NCI-H524 treated with DMSO at 0.1 percent for 48 hours (cell line): Measurements from ENCODE around the gene FAM13C.

Source experiments
- DNase-seq: peaks from one replicate; lab custom pipeline; 2025; lab: John Stamatoyannopoulos, UW

The FAM13C gene

GRCh38 chr10:59361663-59362143, 646 bp downstream of the FAM13C start:
- no peak for DNase-seq

DNA sequence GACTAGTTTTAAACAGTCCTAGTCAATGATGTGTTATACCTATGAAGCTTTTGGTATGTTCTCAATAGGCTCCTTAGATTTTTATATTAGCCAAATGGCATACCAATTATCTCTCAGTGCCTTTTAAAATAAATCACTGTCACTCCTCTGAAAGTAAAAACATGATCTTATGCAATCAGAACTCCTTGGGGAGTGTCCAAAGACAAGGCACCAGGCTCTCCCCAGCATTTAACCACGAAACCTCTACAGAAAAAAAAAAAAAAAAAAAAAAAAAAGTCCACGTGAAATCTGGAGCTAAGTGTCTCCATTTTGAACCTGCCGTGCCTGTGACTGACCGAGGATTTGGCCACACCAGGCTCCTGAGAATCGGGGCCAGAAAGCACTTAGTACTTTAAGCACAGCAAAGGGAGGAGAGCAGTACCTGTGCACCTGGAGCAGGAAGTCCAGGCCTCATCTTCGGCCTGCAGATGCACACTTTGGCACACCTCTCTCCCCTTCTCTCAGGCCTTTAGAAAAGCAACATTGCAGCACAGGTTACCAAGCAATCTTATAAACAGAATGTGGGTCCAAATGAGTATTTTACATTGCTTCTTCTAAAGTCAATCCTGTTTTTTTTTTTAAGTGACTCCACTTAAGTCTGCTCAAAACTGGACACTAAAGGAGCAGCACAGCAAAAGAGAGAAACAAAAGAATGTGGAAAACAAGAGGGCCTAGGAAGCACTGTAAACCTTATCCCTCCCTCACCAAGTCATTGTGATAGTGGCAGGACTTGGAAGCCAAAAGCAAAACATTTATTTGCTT, 1.5 kb downstream of the FAM13C start:
- DNase-seq: no peak

- DNase-seq: no peak
Measured at GRCh38 chr10:59358576-59358975, 3.8 kb downstream of the FAM13C start.

DNA sequence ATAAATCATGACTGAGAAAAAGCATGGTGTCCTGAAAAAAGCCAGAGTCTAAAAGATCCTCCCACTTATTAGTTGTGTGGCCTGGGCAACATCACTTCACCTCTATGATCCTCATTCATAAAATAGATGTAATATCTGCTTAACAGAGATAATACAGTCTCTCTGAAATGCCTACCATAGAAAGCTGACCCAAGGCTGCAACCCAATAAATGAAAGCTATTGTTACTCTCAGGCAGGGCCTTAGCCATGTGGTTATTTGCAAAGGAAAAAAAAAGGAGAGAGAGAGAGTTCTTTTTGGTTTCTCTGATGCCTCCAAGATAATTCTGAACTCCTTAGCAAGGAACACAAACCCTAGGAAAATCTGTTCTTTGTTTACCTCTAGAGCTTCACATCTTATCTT, 7.9 kb downstream of the FAM13C start:
- DNase-seq: no peak

DNA sequence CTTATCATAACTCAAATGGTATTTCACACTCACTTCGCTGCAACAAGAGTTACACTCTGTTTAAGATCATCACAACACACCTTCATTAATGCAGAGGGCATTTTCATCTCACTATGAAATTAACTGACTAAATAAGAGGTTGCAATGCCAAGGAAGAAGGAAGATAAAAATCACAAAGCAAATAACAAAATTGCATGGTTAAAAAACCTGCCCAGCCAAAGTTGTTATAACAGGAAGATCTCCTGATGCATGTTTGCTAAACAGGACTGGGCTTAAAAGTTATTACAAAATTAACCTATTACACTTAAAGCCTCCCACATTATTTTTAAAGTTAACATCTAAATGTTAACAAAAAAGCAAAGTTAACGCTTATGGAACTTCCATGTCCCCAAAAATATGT, 11.8 kb downstream of the FAM13C start:
- DNase-seq: no peak

DNA sequence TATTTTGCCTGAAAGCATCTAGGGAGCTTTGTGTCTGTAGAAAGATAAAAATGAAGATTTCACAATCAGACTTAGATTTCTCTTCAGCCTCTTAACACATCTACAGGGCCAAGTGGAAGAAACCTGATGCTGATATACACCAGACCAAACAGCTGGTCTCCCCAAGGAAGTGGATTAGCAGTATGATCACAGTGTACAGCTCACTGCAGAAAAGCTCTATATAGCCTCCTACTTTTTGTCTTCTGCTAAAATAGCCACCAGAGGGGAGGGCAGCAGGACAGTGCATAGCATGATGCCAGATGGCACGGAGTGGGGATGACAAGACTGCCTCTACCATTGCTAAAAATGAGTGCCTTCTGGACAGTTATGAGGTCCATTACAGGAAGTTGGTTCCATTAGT, 16.0 kb downstream of the FAM13C start:
- DNase-seq: peak; percentile 57

- DNase-seq: no peak
Measured at GRCh38 chr10:59342723-59343122, 19.6 kb downstream of the FAM13C start.

DNA sequence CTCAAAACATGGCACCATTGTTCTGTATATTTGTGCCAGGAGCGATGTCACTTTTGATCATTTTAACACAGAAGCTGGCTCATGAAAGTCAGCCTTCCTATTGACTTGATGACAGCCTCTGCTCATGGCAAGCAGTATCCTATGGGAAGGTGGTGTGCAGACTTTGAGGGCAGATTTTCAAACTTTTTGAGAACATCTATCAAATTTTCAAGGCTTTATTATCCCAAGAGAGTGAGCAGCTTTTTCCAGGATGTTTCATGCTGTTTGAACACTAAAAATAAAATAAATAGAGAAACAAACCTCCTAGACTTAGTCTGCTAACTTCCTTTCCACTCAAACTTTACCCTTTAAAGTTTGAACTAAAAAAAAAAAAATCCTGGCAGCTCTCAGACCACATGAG, 20.3 kb downstream of the FAM13C start:
- DNase-seq: no peak

DNA sequence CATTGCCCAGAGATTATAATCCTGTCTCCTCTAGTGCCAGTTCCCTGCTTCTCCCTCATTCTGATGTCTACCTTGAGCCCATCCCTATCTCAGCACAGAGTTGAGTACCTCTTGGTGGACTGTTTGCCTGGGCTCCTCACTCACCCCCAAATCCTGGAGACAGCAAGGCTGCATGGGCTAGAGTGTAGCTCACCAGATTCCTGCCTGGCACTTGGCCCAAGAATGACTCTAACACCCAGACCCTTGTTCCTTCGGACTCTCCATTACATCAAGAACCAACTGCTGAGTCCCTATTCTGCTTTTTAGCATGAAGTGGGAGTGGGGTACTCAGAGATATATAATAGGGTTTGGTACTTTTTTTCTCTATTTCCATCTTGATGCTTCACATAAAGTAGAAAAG, 22.1 kb downstream of the FAM13C start:
- DNase-seq: no peak

DNA sequence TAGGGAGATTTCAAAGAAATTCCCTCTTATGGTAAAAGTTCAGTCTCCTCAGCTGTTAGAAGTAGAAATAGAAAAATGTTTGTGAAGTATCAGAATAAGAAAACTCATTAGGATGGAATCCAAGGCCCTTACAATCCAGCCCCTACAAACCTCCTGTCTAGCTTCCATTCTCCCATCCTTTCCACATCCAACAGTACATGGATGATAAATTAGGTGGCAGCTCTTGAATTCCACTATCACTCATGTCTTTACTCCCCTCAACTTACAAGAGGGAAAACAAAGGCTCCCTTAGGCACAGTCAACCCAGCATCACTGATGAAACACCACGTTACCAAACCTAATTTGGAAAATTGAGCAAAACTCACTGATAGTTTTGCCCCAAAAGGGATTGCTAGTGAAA, 23.0 kb downstream of the FAM13C start:
- no peak for DNase-seq

GRCh38 chr10:59337201-59337652, 25.1 kb downstream of the FAM13C start:
- DNase-seq: no peak

DNA sequence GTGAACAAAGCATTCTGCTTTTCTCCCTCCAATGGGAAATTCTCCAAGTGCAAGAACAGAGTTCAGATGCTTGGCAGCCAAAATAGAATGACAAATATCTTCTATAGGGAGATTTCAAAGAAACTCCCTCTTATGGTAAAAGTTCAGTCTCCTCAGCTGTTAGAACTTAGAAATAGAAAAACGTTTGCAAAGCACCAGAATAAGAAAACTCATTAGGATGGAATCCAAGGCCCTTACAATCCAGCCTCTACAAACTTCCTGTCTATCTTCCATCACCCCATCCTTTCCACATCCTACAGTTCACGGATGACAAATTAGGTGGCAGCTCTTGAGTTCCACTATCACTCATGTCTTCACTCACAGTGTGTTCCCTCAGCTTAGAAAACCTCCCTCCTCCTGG, 25.7 kb downstream of the FAM13C start:
- no peak for DNase-seq

DNA sequence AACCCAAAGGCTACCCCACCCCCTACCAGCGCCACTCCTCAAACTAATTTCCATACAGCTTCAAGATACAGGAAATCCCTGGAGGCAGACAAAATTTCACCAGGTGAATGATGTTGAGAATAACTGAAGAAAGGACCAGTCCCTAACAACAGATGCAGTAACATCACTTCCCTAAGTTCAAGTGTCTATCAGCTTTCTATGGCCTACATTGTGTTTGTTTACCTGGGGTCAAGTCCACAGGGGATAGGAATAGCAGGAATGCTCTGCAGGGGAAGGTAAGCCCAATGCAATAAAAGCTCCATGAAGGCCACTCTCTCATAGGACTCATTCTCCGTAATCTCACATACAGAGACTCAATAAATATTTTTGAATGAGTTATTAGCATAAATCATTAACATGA, 26.9 kb downstream of the FAM13C start:
- no peak for DNase-seq

DNA sequence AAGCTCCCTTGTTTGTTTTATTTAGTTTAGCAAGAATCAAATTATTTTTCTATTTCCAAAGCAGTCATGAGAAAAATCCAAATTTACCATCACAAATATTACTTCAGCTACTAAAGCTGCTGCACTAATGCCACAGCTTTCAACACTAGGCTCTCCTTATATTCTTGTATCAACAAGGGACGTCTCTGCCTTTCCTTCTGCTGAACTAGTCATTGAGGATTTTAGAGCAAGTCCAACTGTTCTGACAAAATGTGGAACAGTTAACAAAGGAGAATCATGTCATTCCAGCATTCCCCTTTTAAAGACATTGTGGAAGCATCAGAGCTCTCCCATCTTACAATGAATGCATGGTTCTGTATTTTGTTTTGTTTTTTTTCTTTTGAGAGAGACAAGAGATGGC, 28.6 kb downstream of the FAM13C start:
- no peak for DNase-seq

DNA sequence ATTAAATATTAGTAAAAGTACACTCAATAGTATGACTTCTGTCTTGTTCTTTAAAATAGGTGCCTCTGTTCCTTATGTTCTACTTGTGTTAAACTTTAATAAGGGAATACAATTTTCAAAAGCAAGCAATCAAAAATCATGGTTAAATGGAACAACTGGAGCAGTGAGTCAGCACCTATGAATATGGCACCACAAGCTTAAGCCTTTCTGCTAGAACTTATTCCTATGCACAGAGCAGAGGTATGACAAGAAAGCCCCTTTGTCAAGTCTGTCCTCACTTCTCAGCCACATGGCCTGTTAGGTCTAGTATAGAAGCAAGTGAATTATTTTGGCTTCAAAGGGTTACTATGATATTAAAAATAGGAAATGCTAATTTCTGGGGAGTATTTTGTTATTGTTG, 29.8 kb downstream of the FAM13C start:
- DNase-seq: no peak

- DNase-seq: no peak
Measured at GRCh38 chr10:59331661-59332060, 30.7 kb downstream of the FAM13C start.

GRCh38 chr10:59325116-59325515, 37.2 kb downstream of the FAM13C start:
- DNase-seq: no peak

DNA sequence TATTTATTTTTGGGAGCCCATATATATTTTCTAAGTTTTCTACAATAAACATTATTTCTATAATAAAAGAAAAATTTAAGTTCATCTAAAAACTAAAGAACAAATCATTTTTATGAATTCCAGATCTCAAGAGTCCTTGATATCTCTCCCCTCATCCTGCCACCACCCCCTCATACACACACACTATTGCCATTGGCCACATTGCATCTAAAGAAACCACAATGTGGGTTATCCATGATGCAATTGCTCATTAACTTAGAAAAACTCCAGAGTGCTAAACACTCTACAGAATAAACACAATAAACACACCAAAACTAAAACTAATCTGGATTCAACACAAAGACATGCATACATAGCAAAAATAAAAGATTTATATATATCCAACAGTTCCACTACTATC, 37.8 kb downstream of the FAM13C start:
- no peak for DNase-seq

DNA sequence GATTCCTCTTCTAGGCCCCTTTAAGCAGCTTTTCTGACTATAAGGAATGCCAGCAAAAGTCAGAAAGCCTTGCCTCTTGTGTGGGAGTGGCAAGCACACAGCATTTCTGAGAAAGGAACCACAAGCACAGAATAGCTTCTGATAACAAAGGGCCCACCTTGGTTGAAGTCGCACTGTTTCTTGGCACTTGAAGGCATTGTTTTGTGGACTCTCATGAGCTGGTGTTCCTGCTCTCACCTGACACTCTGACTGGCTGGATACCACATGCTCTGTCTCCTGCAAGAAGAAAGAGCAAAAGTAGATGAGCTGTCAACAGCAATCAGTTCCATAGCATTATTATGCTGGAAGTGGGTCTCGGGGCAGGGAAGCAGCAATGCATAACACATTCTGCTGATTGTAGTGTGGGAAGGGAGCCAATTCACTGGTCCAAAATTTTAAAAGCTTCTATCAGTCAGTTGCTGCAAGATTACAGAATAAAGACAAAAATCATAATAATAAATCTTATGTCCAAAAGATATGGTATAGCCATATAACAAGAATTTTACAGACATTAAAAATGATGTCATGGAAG, 38.4 kb downstream of the FAM13C start:
- no peak for DNase-seq

DNA sequence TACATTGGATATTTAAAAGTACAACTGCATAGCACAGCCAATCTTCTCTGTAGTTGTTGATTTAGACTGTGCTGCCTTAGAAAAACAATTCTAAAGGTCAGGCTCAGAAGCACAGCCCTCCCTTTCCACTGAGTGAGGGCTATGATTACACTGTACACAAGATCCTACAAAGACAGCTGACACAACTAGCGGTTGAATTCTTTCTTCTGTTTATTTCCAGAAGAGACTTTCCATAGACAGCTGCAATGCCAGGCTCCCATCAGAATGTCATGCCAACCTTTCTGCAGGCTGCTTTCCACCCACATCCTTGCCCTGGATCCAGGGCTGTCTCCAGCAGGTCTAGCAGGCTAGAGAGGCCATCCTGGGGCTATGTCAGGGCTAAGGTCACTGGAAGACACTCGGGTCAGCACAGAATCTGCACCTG, 39.3 kb downstream of the FAM13C start:
- DNase-seq: no peak

DNA sequence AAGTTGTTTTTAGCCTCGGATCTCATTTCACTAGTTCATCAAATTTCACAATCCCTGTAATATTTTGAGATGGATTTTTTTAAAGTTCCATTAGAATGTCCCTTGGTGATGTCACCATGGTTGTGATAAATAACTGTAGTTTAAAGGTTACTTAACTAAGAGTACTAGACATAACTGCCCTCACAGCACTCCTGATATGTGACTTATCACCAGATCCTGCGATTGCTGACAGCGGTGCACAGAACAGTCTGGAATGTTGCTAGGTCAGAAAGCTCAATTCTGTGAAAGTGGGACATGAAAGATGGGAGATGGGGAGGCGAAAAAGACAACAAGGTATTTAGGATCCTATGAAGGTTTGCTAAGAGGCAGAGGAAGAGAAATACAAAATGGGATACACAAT, 40.2 kb downstream of the FAM13C start:
- DNase-seq: no peak

- DNase-seq: no peak
Measured at GRCh38 chr10:59320355-59320754, 42.0 kb downstream of the FAM13C start.

- DNase-seq: no peak
Measured at GRCh38 chr10:59319854-59320253, 42.5 kb downstream of the FAM13C start.

DNA sequence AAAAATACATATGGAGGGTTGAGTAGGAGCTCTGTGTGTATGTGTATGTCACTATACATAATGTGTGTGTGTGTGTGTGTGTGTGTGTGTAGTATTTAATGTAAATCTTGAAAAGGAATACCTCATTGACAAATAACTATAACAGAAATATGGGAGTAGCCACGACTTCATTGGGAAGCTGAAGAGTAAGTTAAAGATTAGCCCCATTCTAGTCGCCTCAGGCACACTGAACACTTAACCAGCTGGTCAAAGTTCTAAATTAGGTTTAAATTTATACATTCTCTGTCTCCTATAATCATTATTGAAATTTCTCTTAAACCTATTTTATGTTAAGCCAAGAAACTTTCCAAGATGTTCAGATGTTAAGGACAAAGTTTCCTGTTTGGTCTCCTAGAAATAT, 45.3 kb downstream of the FAM13C start:
- no peak for DNase-seq
